RWPE2 (cell line): ENCODE results near the gene NACC2.

ENCODE experiments used
- ATAC-seq: fragments of 200-7000 bp; cut with Tn5 transposase; 3 replicates; pipeline ENCODE4 v1.9.1; 2021; ENCODE audit warnings: low read depth
- DNase-seq: peaks from one replicate; pipeline ENCODE4 v3.0.0-alpha.2; 2020; ENCODE audit warnings: low spot score
- H3K27ac ChIP-seq: fragments of 450-650 bp; 2 replicates; pipeline ENCODE4 v1.5.1; 2017; ENCODE audit warnings: mild to moderate bottlenecking; ENCODE audit not compliant: poor library complexity, severe bottlenecking
- H3K27me3 ChIP-seq: fragments of 250-450 bp; sonication (Bioruptor Pico); 2 replicates; pipeline ENCODE4 v1.5.1; 2021; ENCODE audit warnings: mild to moderate bottlenecking, moderate library complexity; ENCODE audit not compliant: insufficient read depth, poor library complexity, severe bottlenecking
- H3K36me3 ChIP-seq: fragments of 250-450 bp; sonication (Bioruptor Pico); 2 replicates; pipeline ENCODE4 v1.5.1; 2020; ENCODE audit warnings: low read depth, mild to moderate bottlenecking, moderate library complexity
- H3K4me1 ChIP-seq: fragments of 250-450 bp; sonication (Bioruptor Pico); 2 replicates; pipeline ENCODE4 v1.5.1; 2021; ENCODE audit warnings: mild to moderate bottlenecking, moderate library complexity; ENCODE audit not compliant: insufficient read depth, poor library complexity, severe bottlenecking
- H3K4me3 ChIP-seq: fragments of 250-450 bp; sonication (Bioruptor Pico); 2 replicates; pipeline ENCODE4 v1.5.1; 2021; ENCODE audit warnings: mild to moderate bottlenecking, moderate library complexity; ENCODE audit not compliant: severe bottlenecking
- H3K9me3 ChIP-seq: fragments of 250-450 bp; sonication (Bioruptor Pico); 2 replicates; pipeline ENCODE4 v1.5.1; 2021; ENCODE audit warnings: mild to moderate bottlenecking, moderate library complexity; ENCODE audit not compliant: severe bottlenecking
- CTCF ChIP-seq: fragments of 450-650 bp; IDR thresholded peaks from one replicate; pipeline ENCODE4 v1.5.1; 2017; ENCODE audit warnings: mild to moderate bottlenecking, moderate library complexity; ENCODE audit not compliant: poor library complexity, severe bottlenecking

The NACC2 gene

GRCh38 chr9:136047076-136047774 is 47.9 kb downstream of the NACC2 start:
- H3K9me3 ChIP-seq = no peaks in the 10 kb centered on the region
- H3K27ac ChIP-seq = no peak overlapping the region
- ATAC-seq (no peak), DNase-seq (no peak)
- H3K36me3 ChIP-seq = no peaks in the 10 kb centered on the region; the same call in 1 of the 2 replicates
- H3K4me3 ChIP-seq = no peak overlapping the region
- H3K4me1 ChIP-seq = no peaks in the 10 kb centered on the region
- TF ChIP-seq CTCF = no peak
- H3K27me3 ChIP-seq = no peaks in the 10 kb centered on the region

- no peak for ATAC-seq
- TF ChIP-seq CTCF = no peak
- Histone ChIP-seq H3K27ac (no peak overlapping the region), H3K36me3 (no peaks in the 10 kb centered on the region; the same call in 1 of the 2 replicates), H3K4me1 (no peaks in the 10 kb centered on the region), H3K27me3 (no peaks in the 10 kb centered on the region), H3K9me3 (no peaks in the 10 kb centered on the region), H3K4me3 (no peak overlapping the region)
- DNase-seq = no peak
Observed at GRCh38 chr9:136046554-136046920, 48.6 kb downstream of the NACC2 start.

GRCh38 chr9:136045595-136046553 is 49.2 kb downstream of the NACC2 start:
- Histone ChIP-seq H3K4me1 (no peaks in the 10 kb centered on the region), H3K27ac (no peak overlapping the region), H3K4me3 (no peak overlapping the region), H3K9me3 (no peaks in the 10 kb centered on the region), H3K27me3 (no peaks in the 10 kb centered on the region), H3K36me3 (no peaks in the 10 kb centered on the region; the same call in 1 of the 2 replicates)
- DNase-seq (no peak), ATAC-seq (no peak)
- TF ChIP-seq CTCF = no peak

GRCh38 chr9:136044971-136045594 is 50.0 kb downstream of the NACC2 start:
- Histone ChIP-seq H3K36me3 (no peaks in the 10 kb centered on the region; the same call in 1 of the 2 replicates), H3K4me1 (no peaks in the 10 kb centered on the region), H3K4me3 (no peak overlapping the region), H3K27ac (no peak overlapping the region), H3K9me3 (no peaks in the 10 kb centered on the region), H3K27me3 (no peaks in the 10 kb centered on the region)
- TF ChIP-seq CTCF = no peak
- DNase-seq = no peak
- no peak for ATAC-seq
